Gastrocnemius medialis (tissue), 4 donors: ENCODE measurements around the gene ZSCAN12.

ENCODE experiments used
- POLR2A ChIP-seq, 2 donors: fragments of 450-650 bp; IDR thresholded peaks; one replicate each; pipeline ENCODE4 v1.6.1; 2017; ENCODE audit warnings: antibody characterized with exemption in 2 of 2, mild to moderate bottlenecking in 2 of 2, moderate library complexity in 2 of 2
- TF ChIP-seq, protein P1 (sequence below), 5 experiments: fragments of 450-650 bp in 3 of 5; fragments of 200-600 bp in 2 of 5; sonication (generic) in 2 of 5; IDR thresholded peaks in 4 of 5; conservative IDR thresholded peaks in 1 of 5; 1 replicate in 4 of 5; 2 replicates in 1 of 5; pipeline ENCODE4 v1.5.1; 2016 to 2019; ENCODE audit warnings: antibody characterized with exemption in 5 of 5, mild to moderate bottlenecking in 3 of 5, moderate library complexity in 3 of 5

GRCh38 chr6:28407401-28407800 lies 7.9 kb upstream of the ZSCAN12 start:
- TF ChIP-seq, protein P1, sequence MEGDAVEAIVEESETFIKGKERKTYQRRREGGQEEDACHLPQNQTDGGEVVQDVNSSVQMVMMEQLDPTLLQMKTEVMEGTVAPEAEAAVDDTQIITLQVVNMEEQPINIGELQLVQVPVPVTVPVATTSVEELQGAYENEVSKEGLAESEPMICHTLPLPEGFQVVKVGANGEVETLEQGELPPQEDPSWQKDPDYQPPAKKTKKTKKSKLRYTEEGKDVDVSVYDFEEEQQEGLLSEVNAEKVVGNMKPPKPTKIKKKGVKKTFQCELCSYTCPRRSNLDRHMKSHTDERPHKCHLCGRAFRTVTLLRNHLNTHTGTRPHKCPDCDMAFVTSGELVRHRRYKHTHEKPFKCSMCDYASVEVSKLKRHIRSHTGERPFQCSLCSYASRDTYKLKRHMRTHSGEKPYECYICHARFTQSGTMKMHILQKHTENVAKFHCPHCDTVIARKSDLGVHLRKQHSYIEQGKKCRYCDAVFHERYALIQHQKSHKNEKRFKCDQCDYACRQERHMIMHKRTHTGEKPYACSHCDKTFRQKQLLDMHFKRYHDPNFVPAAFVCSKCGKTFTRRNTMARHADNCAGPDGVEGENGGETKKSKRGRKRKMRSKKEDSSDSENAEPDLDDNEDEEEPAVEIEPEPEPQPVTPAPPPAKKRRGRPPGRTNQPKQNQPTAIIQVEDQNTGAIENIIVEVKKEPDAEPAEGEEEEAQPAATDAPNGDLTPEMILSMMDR (IDR thresholded peaks at IDR 0.05 in 4 of 5, conservative IDR thresholded peaks at IDR 0.05 in 1 of 5): no peak
- no peak for TF ChIP-seq POLR2A (IDR thresholded peaks at IDR 0.05)
